GM12875 (cell line): ENCODE results near the gene GSE1.

Experiments used
- H3K4me3 ChIP-seq: one replicate; pipeline ENCODE4 v1.5.1; 2011; ENCODE audit warnings: low read depth, low read length, control low read depth
- CTCF ChIP-seq: IDR thresholded peaks from 2 replicates; pipeline ENCODE4 v1.5.1; 2011; ENCODE audit warnings: low read depth, mild to moderate bottlenecking, control low read depth, inconsistent platforms, low read length, moderate library complexity, borderline replicate concordance; ENCODE audit not compliant: insufficient read depth

The GSE1 gene

GRCh38 chr16:85608515-85608885, 4.6 kb upstream of the GSE1 start:
- no peak overlapping the region for H3K4me3 ChIP-seq
- TF ChIP-seq CTCF = no peak

- H3K4me3 ChIP-seq = no peak overlapping the region
- TF ChIP-seq CTCF = no peak
These were observed 4.2 kb upstream of the GSE1 start for GRCh38 chr16:85608887-85609286.

- TF ChIP-seq CTCF = no peak
These were observed 3.6 kb upstream of the GSE1 start for GRCh38 chr16:85609539-85609938.

DNA sequence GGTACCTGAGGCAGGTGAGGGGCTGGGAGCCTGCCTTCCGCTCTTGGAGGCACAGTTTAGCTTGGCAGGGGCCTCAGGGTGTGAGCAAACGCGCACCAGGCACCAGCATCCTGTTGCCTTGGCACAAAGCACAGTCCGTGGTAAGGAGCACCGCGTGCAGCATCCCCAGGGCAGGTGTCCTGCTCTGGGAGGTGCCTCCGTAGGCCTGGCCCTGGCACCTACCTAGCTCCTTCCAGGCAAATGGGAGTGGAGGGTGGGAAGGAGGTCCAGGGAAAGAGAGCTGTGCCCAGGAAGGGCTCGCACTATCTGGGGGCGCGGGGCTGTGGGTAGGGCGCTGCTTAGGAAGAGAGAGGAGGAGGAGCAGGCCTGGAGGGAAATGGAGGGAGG, 3.1 kb upstream of the GSE1 start:
- no peak overlapping the region for H3K4me3 ChIP-seq

More at GRCh38 chr16:85609539-85609938, 3.6 kb upstream of the GSE1 start:
- H3K4me3 ChIP-seq = no peak overlapping the region

DNA sequence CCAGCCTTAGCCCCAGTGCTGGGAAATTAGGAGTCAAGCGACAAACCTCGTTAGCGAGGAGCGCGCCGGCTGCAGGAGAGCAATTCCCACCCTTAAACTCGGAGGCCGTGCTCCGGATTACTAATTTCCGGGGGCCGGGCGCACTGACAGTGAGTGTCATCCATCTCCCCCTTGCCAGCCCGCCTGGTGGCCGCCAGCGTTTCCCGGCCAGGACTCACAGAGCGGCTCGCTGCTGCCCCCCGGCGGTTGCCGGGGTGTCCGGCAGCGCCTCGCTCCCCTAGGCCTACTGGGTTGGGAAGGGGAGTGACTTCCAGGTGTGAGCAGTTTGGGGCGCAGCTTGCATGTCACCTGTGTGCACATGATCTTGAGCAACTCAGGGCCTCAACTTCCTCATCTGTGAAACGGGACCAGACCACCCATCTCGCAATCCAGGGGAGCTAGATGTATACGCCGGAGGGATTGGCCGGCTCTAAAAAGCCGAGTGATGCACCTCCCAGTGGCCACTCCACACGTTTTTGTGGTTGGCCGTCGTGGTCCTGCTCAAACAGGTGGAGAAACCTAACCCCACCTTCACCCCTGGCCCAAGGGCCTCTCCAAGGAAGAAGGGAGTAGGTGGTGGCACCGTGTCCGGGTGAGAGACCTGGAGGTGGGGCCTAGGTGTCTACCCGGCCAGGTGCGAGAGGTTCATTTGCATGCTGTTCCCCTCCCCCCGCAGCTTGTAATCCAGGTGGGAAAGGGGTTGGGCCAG, 2.5 kb upstream of the GSE1 start:
- H3K4me3 ChIP-seq = peak overlapping the region; percentile 8
- peak; percentile 96 for TF ChIP-seq CTCF

More for the DNA sequence above, 3.1 kb upstream of the GSE1 start:
- no peak for TF ChIP-seq CTCF

- no peak for TF ChIP-seq CTCF
- peak overlapping the region; percentile 80 for H3K4me3 ChIP-seq
These were observed 2.0 kb upstream of the GSE1 start for GRCh38 chr16:85611194-85611443.

GRCh38 chr16:85611444-85612190, 1.5 kb upstream of the GSE1 start:
- peak overlapping the region; percentile 80 for H3K4me3 ChIP-seq
- TF ChIP-seq CTCF = no peak
